ENCODE results near the gene RAD51B. TPM values are rescaled to one million over a fixed set of nuclear protein-coding genes. Genes with fewer than 3 reads are reported as not detected.

The RAD51B gene
- total and polyA plus RNA-seq, 2 of the 13 experiments (the other 11 are each of a cell fraction or from before 2014, with no cell fraction given) = 7.0 to 9.5 TPM

GRCh38 chr14:67819563-67820421, at the start of gene RAD51B (continued):
- TF ChIP-seq BCL6 (CRISPR knock-in tag; IDR thresholded peaks at IDR 0.05) (no peak), ZNF557 (CRISPR knock-in tag; IDR thresholded peaks at IDR 0.05) (no peak), ZMYM2 (CRISPR knock-in tag; IDR thresholded peaks at IDR 0.05) (no peak), LCORL (IDR thresholded peaks at IDR 0.05) (no peak), LCORL (CRISPR knock-in tag; IDR thresholded peaks at IDR 0.05) (0 out of 2 replicates have a peak, but pooled peaks have one; percentile 39), RARA (CRISPR knock-in tag; IDR thresholded peaks at IDR 0.05) (no peak), ZNF691 (CRISPR knock-in tag; IDR thresholded peaks at IDR 0.05; ENCODE audit: borderline replicate concordance, low read depth) (no peak), ONECUT2 (CRISPR knock-in tag; IDR thresholded peaks at IDR 0.05) (no peak), CEBPZ (IDR thresholded peaks at IDR 0.05; ENCODE audit: low read length) (no peak), SMAD1 (CRISPR knock-in tag; IDR thresholded peaks at IDR 0.05; ENCODE audit: borderline replicate concordance, low read depth) (no peak), ZNF772 (CRISPR knock-in tag; IDR thresholded peaks at IDR 0.05) (no peak), RAD51 (IDR thresholded peaks at IDR 0.05; ENCODE audit: borderline replicate concordance) (no peak), AHR (CRISPR knock-in tag; IDR thresholded peaks at IDR 0.05) (no peak; the same call in 1 of the 2 replicates), BRCA1 (CRISPR knock-in tag; IDR thresholded peaks at IDR 0.05) (no peak), ZNF672 (CRISPR knock-in tag; IDR thresholded peaks at IDR 0.05) (no peak), ELF1 (CRISPR knock-in tag; IDR thresholded peaks at IDR 0.05) (peak; percentile 49), ZBTB34 (CRISPR knock-in tag; IDR thresholded peaks at IDR 0.05) (no peak), ZNF670 (CRISPR knock-in tag; IDR thresholded peaks at IDR 0.05; ENCODE audit: borderline replicate concordance) (no peak), THYN1 (CRISPR knock-in tag; IDR thresholded peaks at IDR 0.05; ENCODE audit: borderline replicate concordance, low read depth) (no peak), BORCS8-MEF2B (CRISPR knock-in tag; IDR thresholded peaks at IDR 0.05) (no peak), DDIT3 (CRISPR knock-in tag; IDR thresholded peaks at IDR 0.05) (no peak), TEAD3 (CRISPR knock-in tag; optimal IDR thresholded peaks at IDR 0.05; ENCODE audit: borderline replicate concordance) (no peak), TIGD3 (CRISPR knock-in tag; IDR thresholded peaks at IDR 0.05; ENCODE audit: borderline replicate concordance) (no peak), ZNF713 (CRISPR knock-in tag; IDR thresholded peaks at IDR 0.05) (no peak)

All from HepG2 (cell line).